Middle frontal gyrus (tissue), 1 donor: Measurements from ENCODE around the gene IFNL3.
"Not testable (repeated sequence)": the region's sequence is repeated elsewhere in the genome, so short reads cannot be mapped to it uniquely, and the experiment has no call there.

ENCODE experiments used
- DNase-seq: peaks from one replicate; pipeline ENCODE4 v3.0.0-alpha.2; 2015; ENCODE audit warnings: low spot score; ENCODE audit errors: extremely low spot score

The IFNL3 gene

GRCh38 chr19:39253374-39254149, 8.8 kb upstream of the IFNL3 start:
- no peak for DNase-seq

GRCh38 chr19:39252458-39252857, 7.7 kb upstream of the IFNL3 start:
- no peak for DNase-seq

- DNase-seq, result no peak
These were observed 7.0 kb upstream of the IFNL3 start for GRCh38 chr19:39251846-39252245.

- no peak for DNase-seq
These were observed 6.3 kb upstream of the IFNL3 start for GRCh38 chr19:39251081-39251480.

- DNase-seq, result no peak
These were observed 4.0 kb upstream of the IFNL3 start, which contains the start of gene IFNL4 for GRCh38 chr19:39248806-39249205. Gene IFNL4 (minus strand): TSS chr19:39248856.

GRCh38 chr19:39247701-39248664, 3.2 kb upstream of the IFNL3 start:
- no peak for DNase-seq

- DNase-seq, result no peak
These were observed 2.3 kb upstream of the IFNL3 start for GRCh38 chr19:39246951-39247669.

GRCh38 chr19:39245166-39245565, 360 bp upstream of the IFNL3 start:
- not testable (repeated sequence) for DNase-seq

GRCh38 chr19:39243741-39244140, 1.1 kb downstream of the IFNL3 start:
- not testable (repeated sequence) for DNase-seq

- DNase-seq, result no peak
These were observed 4.4 kb downstream of the IFNL3 start for GRCh38 chr19:39240421-39240820.

GRCh38 chr19:39238944-39239343, 5.9 kb downstream of the IFNL3 start:
- DNase-seq, result no peak

- no peak for DNase-seq
These were observed 6.6 kb downstream of the IFNL3 start for GRCh38 chr19:39238209-39238608.

GRCh38 chr19:39237200-39238184, 7.3 kb downstream of the IFNL3 start:
- no peak for DNase-seq

GRCh38 chr19:39236527-39236926, 8.3 kb downstream of the IFNL3 start:
- DNase-seq, result no peak

- no peak for DNase-seq
These were observed 12.1 kb downstream of the IFNL3 start for GRCh38 chr19:39232708-39233107.

GRCh38 chr19:39230096-39230764, 14.6 kb downstream of the IFNL3 start:
- no peak for DNase-seq

- DNase-seq, result no peak
These were observed 19.9 kb downstream of the IFNL3 start for GRCh38 chr19:39224910-39225309.

- no peak for DNase-seq
These were observed 21.0 kb downstream of the IFNL3 start for GRCh38 chr19:39223703-39224279.

GRCh38 chr19:39219108-39219507, 25.7 kb downstream of the IFNL3 start:
- DNase-seq, result not testable (repeated sequence)
